ENCODE measurements around the gene CRB3. TPM values are rescaled to one million over a fixed set of nuclear protein-coding genes. Genes with fewer than 3 reads are reported as not detected.

The CRB3 gene, protein sequence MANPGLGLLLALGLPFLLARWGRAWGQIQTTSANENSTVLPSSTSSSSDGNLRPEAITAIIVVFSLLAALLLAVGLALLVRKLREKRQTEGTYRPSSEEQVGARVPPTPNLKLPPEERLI
- 1 to 10 TPM in 1 of 4 donors, not detected in 3; 1.0 TPM for total RNA-seq

DNA sequence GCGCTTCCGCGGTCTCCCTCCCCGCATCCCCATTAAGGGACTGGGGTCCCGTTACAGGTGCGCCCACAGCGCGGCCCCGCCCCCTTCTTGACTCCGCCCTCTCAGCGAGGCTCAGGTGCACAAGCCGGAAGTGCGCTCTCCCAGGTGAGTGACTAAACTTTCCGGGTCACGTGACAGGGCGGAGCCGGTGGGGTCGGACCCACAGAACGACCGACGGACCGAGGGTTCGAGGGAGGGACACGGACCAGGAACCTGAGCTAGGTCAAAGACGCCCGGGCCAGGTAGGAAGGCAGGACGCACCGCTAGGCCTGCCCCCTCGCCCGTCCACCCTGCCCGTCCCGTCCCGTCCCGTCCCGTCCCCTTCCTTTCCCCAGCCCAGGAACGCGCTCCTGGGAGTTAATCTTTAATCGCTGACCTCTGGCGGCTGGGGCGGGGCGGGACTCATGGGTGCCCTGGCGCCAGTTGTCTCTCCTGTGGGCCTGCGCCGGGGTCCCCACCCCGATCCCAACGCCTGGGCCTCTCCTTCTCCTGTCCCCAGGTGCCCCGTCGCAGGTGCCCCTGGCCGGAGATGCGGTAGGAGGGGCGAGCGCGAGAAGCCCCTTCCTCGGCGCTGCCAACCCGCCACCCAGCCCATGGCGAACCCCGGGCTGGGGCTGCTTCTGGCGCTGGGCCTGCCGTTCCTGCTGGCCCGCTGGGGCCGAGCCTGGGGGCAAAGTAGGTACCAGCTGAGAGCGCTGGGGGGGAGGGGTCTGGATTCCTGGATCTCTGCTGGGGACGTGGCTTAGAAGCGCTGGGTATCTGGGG, at the start of gene CRB3:
Gene CRB3, plus strand, starts transcription at position 202 of the 804 bp plus-strand sequence. Its CDS starts 431 bp downstream, at position 633.
- TF ChIP-seq, protein P1, sequence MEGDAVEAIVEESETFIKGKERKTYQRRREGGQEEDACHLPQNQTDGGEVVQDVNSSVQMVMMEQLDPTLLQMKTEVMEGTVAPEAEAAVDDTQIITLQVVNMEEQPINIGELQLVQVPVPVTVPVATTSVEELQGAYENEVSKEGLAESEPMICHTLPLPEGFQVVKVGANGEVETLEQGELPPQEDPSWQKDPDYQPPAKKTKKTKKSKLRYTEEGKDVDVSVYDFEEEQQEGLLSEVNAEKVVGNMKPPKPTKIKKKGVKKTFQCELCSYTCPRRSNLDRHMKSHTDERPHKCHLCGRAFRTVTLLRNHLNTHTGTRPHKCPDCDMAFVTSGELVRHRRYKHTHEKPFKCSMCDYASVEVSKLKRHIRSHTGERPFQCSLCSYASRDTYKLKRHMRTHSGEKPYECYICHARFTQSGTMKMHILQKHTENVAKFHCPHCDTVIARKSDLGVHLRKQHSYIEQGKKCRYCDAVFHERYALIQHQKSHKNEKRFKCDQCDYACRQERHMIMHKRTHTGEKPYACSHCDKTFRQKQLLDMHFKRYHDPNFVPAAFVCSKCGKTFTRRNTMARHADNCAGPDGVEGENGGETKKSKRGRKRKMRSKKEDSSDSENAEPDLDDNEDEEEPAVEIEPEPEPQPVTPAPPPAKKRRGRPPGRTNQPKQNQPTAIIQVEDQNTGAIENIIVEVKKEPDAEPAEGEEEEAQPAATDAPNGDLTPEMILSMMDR (IDR thresholded peaks at IDR 0.05; ENCODE audit: low read depth) = no peak

DNA sequence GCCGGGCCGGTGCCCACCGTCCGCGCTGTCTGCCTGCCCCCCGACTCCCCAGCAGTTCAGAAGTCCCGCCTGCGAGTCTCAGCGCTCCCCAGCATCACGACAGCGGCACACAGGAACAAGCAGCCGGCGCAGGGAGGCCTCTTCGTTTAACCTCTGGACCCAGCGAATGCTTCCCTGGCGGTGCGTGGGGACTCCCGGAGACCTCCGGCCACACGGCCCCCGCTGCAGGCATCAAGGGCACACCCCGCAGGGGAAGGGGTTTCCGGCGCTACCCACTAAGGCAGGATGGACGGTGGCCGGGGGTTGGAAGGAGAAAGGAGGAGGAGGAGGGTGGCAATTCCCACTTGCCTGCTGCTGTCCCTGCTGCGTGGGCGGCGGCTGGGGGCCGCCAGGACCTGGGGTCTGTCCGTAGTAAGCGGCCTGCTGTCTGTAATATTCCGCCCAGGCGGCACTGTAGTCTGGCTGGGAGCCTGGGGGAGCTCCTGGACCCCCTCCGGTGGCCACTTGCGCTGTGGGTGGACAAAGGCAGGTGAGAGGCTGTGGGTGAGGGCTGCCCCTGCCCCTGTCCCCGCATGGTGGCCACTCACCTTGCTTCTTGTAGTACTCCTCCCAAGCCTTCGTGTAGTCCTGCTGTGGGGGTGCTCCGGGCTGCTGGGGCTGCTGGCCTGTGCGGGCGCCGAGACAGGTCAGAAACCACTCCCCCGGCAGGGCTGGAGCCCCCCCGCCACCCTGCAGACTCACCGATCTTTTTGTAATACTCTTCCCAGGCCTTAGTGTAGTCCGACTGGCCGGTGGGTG, 49.1 kb upstream of the CRB3 start:
- TF ChIP-seq, protein P1 (IDR thresholded peaks at IDR 0.05; ENCODE audit: low read depth) = no peak

DNA sequence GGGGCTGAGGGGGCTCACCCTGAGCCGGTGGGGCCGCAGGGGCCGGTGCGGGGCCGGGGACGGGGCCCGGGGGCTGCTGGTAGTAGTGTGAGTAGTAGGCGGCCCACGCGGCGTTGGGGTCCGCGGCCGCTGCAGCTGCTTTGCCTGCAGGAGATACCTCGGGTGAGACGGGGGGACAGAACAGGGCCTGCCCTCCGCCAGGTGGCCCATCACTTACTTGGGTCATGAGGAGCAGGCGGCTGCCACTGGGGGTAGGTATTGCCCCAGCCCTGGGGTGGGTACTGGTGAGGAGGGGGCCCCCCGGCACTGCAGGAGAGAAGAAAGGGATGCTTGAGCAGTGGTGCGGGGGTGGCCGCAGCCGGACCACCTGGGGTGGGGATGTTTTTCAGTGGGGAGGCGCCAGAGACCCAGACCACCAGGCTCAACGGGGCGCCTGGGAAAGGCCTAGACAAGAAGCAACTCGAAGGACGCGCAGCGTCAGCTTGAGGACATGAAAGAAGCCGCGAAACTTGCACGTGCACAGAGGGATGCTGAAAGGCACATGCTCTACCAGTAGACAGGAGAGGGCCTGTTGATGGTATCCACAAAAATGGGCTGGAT, 48.4 kb upstream of the CRB3 start:
- TF ChIP-seq, protein P1 (IDR thresholded peaks at IDR 0.05; ENCODE audit: low read depth) = no peak

DNA sequence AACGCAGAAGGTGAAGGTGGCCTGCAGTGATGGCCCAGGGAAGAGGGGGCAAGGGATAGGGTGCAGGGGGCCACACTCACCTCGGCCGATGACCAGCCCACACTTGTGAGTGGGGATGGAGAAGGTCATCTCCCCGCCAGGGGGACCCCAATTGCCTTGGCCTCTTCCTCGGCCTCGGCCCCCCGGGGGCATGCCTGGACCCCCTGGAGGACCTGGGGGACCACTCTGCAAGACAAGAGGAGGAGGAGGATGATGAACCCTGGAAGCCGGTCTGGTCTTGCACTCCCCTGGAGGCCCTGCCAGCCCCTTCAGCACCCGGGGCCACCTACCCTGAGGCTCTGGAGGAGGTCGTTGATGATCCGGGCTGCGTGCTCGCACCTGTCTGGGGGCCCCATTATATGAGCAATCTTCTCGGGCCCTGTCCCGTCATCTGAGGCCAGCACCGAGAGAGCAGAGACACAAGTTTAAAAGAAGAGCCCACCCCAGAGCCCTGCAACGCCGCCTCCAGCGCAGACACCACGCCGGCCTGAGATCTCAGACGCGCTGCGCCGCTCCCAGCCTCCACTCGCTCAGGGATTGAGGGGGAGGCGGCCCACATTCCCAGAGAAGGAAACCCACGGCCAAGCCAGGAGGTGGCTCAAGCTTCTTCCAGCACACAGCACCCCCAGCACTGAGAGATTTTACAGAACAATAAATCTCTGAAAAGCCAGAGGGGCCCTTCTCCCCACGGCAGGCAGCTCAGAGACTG, 47.2 kb upstream of the CRB3 start:
- TF ChIP-seq, protein P1 (IDR thresholded peaks at IDR 0.05; ENCODE audit: low read depth) = no peak

DNA sequence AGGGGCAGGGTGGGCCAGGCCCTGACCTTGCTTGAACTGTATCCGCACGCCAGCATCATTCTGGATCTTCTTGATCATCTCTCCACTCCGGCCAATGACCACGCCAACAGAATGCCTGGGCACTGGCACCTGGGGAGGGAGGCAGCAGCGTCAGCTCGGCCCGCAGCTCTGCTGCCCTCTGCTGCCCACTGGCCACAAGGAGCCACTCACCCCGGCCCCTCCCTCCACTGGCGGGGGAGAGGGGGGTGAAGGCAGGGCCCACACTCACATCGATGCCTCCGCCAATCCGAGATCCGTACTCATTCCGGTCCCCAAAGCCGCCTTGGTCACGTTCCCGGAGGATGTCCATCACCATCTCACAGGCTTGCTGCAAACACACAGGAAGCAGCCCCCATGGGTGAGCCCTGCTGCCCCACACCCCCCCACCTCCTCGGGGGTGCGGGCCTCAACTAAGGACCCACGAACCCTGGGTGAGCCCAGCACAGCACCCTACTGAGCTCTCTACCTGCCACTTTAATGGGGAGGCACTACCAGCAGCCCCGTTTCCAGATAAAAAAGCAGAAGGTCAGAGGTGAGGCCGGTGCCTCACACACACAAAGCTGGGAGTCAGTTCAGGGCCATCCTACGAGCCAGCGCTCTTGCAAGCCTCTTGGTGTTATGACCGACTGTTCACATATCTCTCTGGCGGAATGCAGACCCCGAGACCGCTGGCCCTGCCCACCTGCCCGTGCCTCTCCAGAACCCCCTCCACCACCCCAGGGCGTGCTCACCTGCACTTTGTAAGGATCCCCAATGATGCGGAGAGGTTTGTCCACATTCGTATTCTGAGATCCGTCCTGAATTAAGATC, 46.1 kb upstream of the CRB3 start:
- TF ChIP-seq, protein P1 (IDR thresholded peaks at IDR 0.05; ENCODE audit: low read depth) = no peak

DNA sequence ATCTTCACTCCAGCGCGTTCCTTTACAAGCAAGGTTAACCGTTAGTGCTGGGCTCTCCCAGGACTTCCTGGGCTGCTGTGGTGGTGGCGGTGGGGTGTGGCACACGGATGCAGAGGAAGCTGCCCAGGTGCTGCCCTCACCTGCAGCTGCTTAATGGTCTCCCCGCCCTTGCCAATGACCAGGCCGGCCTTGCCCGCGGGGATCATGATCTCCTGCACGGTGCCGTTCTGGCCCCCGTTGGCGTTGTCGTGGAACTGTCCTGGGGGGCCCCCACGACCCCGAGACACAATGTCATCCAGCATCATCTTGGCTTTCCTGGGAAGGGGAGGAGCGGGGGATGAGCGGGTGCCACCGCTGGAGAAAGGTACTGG, 45.5 kb upstream of the CRB3 start:
- TF ChIP-seq, protein P1 (IDR thresholded peaks at IDR 0.05; ENCODE audit: low read depth) = no peak

Measured in subcutaneous adipose tissue (tissue), 4 donors.